ENCODE measurements around the gene NEB.

The NEB gene

GRCh38 chr2:151691631-151692030 is 42.6 kb downstream of the NEB start:
- H3K4me1 ChIP-seq (ENCODE audit: control insufficient read depth, low read length) = no peaks in the 10 kb centered on the region

DNA sequence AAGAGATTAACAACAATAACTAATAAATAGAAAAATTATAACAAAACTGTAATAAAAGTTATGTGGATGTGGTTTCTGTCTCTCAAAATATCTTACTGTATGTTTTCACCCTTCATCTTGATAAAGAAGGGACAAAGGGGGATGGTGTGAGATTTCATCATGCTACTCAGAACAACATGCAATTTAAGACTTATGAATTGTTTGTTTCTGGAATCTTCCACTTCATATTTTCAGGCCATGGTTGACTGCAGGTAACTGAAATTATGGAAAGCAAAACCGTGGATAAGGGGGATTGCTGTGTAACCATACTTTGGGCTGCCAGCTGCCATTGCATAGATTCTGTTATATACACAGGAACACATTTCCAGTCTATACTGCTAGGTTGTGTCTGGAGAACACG is 45.6 kb downstream of the NEB start:
- 0 out of 2 replicates have a peak, but pooled peaks cover 3% of the 10 kb centered on the region for H3K27me3 ChIP-seq (ENCODE audit: control insufficient read depth, low read length)
- H3K4me3 ChIP-seq (ENCODE audit: low read length) = no peak overlapping the region
- H3K4me2 ChIP-seq (ENCODE audit: low read length) = no peak overlapping the region
- H3K79me2 ChIP-seq (ENCODE audit: control insufficient read depth, low read length) = no peaks in the 10 kb centered on the region
- H3K36me3 ChIP-seq (ENCODE audit: control insufficient read depth, low read length) = no peaks in the 10 kb centered on the region
- H3K9me3 ChIP-seq (ENCODE audit: control insufficient read depth, insufficient read depth, low read length) = no peaks in the 10 kb centered on the region
- H3K27ac ChIP-seq (ENCODE audit: low read depth, low read length) = no peak overlapping the region
- H3K9me2 ChIP-seq (replicated peaks; ENCODE audit: control insufficient read depth, low read length) = no peaks in the 10 kb centered on the region
- no peaks in the 10 kb centered on the region for H4K20me1 ChIP-seq (ENCODE audit: control insufficient read depth, insufficient read depth, low read depth, low read length)
- TF ChIP-seq EZH2phosphoT487 (IDR thresholded peaks at IDR 0.05; ENCODE audit: borderline replicate concordance, low read length) = no peak
- TF ChIP-seq, protein P1, sequence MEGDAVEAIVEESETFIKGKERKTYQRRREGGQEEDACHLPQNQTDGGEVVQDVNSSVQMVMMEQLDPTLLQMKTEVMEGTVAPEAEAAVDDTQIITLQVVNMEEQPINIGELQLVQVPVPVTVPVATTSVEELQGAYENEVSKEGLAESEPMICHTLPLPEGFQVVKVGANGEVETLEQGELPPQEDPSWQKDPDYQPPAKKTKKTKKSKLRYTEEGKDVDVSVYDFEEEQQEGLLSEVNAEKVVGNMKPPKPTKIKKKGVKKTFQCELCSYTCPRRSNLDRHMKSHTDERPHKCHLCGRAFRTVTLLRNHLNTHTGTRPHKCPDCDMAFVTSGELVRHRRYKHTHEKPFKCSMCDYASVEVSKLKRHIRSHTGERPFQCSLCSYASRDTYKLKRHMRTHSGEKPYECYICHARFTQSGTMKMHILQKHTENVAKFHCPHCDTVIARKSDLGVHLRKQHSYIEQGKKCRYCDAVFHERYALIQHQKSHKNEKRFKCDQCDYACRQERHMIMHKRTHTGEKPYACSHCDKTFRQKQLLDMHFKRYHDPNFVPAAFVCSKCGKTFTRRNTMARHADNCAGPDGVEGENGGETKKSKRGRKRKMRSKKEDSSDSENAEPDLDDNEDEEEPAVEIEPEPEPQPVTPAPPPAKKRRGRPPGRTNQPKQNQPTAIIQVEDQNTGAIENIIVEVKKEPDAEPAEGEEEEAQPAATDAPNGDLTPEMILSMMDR (IDR thresholded peaks at IDR 0.05; ENCODE audit: low read depth, low read length, poor library complexity, severe bottlenecking) = no peak
- no peaks in the 10 kb centered on the region for H3K4me1 ChIP-seq (ENCODE audit: control insufficient read depth, low read length)
- no peaks in the 10 kb centered on the region for H3F3A ChIP-seq (ENCODE audit: control insufficient read depth, insufficient read depth)

More at GRCh38 chr2:151691631-151692030, 42.6 kb downstream of the NEB start:
- Histone ChIP-seq H3K4me3 (ENCODE audit: low read length) (no peak overlapping the region), H3K9me2 (replicated peaks; ENCODE audit: control insufficient read depth, low read length) (no peaks in the 10 kb centered on the region), H3K79me2 (ENCODE audit: control insufficient read depth, low read length) (no peaks in the 10 kb centered on the region), H3K4me2 (ENCODE audit: low read length) (no peak overlapping the region), H3F3A (ENCODE audit: control insufficient read depth, insufficient read depth) (no peaks in the 10 kb centered on the region), H4K20me1 (ENCODE audit: control insufficient read depth, insufficient read depth, low read depth, low read length) (no peaks in the 10 kb centered on the region), H3K36me3 (ENCODE audit: control insufficient read depth, low read length) (no peaks in the 10 kb centered on the region), H3K27me3 (ENCODE audit: control insufficient read depth, low read length) (0 out of 2 replicates have a peak, but pooled peaks cover 3% of the 10 kb centered on the region), H3K27ac (ENCODE audit: low read depth, low read length) (no peak overlapping the region), H3K9me3 (ENCODE audit: control insufficient read depth, insufficient read depth, low read length) (no peaks in the 10 kb centered on the region)
- TF ChIP-seq, protein P1 (IDR thresholded peaks at IDR 0.05; ENCODE audit: low read depth, low read length, poor library complexity, severe bottlenecking) = no peak
- no peak for TF ChIP-seq EZH2phosphoT487 (IDR thresholded peaks at IDR 0.05; ENCODE audit: borderline replicate concordance, low read length)

DNA sequence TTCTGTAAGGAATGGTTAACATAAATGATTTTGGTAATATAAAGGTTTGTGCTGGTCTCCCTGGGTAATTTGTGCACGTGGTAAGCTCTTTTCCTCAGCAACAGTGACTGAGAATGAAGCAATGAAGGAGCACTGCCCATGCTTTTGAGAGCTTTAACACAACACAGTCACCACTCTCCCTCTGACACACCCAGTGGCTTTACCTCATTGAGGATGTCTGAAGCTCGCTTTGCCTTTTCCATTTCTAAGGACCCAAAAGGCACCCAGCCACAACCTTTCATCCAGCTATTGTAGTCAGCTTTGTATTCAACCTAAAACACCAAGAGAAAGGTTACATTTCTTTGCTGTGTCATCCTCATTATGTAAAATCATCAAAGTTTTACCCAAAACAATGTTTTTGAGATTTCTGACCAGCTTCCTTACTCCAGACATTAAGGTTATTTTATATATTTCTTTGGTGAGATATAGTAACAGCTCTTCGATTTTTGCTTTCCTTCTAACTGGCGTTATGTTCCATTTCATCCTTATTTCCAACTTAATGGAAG is 51.7 kb downstream of the NEB start:
- H3K27me3 ChIP-seq (ENCODE audit: control insufficient read depth, low read length) = no peaks in the 10 kb centered on the region
- H3K9me2 ChIP-seq (replicated peaks; ENCODE audit: control insufficient read depth, low read length) = no peaks in the 10 kb centered on the region
- no peaks in the 10 kb centered on the region for H3K79me2 ChIP-seq (ENCODE audit: control insufficient read depth, low read length)
- no peaks in the 10 kb centered on the region for H3K36me3 ChIP-seq (ENCODE audit: control insufficient read depth, low read length)
- H4K20me1 ChIP-seq (ENCODE audit: control insufficient read depth, insufficient read depth, low read depth, low read length) = no peaks in the 10 kb centered on the region
- H3K9me3 ChIP-seq (ENCODE audit: control insufficient read depth, insufficient read depth, low read length) = no peaks in the 10 kb centered on the region
- no peaks in the 10 kb centered on the region for H3F3A ChIP-seq (ENCODE audit: control insufficient read depth, insufficient read depth)
- H3K4me3 ChIP-seq (ENCODE audit: low read length) = no peak overlapping the region
- H3K4me1 ChIP-seq (ENCODE audit: control insufficient read depth, low read length) = no peaks in the 10 kb centered on the region
- no peak overlapping the region for H3K4me2 ChIP-seq (ENCODE audit: low read length)
- no peak for TF ChIP-seq EZH2phosphoT487 (IDR thresholded peaks at IDR 0.05; ENCODE audit: borderline replicate concordance, low read length)
- TF ChIP-seq, protein P1 (IDR thresholded peaks at IDR 0.05; ENCODE audit: low read depth, low read length, poor library complexity, severe bottlenecking) = no peak
- H3K27ac ChIP-seq (ENCODE audit: low read depth, low read length) = no peak overlapping the region
